22Rv1 (cell line): ENCODE measurements around the gene ZNF30.
"Not testable (repeated sequence)": the region's sequence is repeated elsewhere in the genome, so short reads cannot be mapped to it uniquely, and the experiment has no call there.

Experiments
- H3K27ac ChIP-seq: fragments of 450-650 bp; 2 replicates; pipeline ENCODE4 v1.5.1; 2017
- CTCF ChIP-seq: fragments of 450-650 bp; IDR thresholded peaks from 2 replicates; pipeline ENCODE4 v1.5.1; 2017; ENCODE audit warnings: mild to moderate bottlenecking
- ZFX ChIP-seq: fragments of 450-650 bp; IDR thresholded peaks from 2 replicates; pipeline ENCODE4 v1.6.1; 2017; ENCODE audit warnings: antibody characterized with exemption, borderline replicate concordance

ZNF30 gene

DNA sequence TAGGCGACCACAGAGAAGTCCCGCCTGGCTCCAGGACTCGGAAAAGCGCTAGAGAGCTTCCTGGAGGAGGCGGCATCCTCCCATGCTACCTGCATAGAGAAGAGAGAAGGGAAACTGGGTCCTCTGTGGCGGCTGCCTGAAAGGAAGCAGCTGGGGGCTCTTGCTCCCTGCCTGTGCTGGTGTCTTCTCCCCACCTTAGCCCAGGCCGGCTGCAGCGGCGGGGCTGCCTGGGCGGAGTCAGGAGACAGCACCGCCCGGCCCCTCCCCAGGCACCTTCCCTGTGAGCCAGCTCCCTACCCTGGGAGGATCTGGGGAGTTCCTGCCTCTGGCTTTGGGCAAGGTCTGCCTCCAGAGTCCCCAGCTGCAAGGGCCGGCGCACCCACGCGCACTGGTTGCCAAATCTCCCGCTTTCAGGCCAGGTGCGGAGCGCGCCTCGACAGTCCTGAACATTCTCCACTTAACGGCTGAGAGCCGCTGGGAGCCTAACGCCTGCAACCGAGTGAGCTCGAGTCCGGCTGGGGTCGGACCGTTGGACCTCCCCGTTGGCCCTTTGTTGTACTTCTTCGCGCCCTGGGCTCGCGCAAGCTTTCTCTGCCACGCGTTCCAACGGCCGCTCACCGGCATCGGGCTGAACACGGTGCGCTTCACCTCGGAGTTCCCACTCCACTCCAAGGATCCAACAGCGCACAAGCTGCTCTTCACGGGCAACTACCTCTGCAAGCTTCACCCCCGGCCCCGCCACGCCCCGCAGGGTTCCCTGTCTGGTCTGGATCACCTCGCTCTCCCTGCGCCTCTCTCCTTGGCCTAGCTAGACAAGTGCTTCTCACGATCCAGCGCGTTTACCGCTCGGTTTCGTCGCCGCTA is 21.8 kb upstream of the ZNF30 start:
- no peak overlapping the region for H3K27ac ChIP-seq
- TF ChIP-seq CTCF (no peak), ZFX (no peak)

DNA sequence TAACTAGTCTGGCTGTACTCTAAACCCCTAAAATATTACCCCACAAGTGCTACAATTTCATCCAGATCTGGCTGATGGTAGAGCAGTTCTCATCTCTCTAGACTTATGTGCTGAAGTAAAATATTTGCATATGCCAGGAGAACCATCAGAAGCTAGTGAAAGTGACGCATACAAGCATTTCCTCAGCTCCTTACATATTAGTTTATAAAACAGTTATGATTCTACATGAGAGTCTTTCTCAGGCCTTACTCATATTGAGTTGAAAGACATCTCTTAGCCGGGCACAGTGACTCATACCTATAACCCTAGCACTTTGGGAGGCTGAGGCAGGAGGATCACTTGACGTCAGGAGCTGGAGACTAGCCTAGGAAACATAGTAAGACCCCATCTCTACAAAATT is 15.9 kb upstream of the ZNF30 start:
- TF ChIP-seq ZFX (no peak), CTCF (no peak)
- H3K27ac ChIP-seq = no peak overlapping the region

DNA sequence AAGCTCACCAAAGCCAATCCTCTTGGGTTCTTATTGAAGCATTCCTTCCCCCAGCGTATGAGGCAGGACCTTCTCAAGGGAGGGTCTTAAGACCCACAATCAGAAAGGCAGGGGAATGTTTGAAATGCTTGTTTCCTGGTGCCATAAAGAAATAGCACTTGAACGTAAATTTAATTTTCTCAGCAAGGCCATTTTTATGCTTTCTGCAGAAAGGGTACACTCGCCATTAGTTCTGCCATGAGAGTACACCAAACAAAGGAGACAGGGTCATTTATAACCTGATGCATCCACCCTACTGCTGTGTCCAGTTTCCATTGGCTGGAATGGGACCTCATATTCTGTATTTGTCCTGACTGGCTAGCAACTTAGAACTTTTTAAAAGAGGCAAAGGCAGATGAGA is 9.6 kb upstream of the ZNF30 start:
- H3K27ac ChIP-seq = not testable (repeated sequence)

- TF ChIP-seq ZFX (no peak), CTCF (no peak)
- no peak overlapping the region for H3K27ac ChIP-seq
These were observed 8.5 kb upstream of the ZNF30 start for GRCh38 chr19:34918190-34918589.

DNA sequence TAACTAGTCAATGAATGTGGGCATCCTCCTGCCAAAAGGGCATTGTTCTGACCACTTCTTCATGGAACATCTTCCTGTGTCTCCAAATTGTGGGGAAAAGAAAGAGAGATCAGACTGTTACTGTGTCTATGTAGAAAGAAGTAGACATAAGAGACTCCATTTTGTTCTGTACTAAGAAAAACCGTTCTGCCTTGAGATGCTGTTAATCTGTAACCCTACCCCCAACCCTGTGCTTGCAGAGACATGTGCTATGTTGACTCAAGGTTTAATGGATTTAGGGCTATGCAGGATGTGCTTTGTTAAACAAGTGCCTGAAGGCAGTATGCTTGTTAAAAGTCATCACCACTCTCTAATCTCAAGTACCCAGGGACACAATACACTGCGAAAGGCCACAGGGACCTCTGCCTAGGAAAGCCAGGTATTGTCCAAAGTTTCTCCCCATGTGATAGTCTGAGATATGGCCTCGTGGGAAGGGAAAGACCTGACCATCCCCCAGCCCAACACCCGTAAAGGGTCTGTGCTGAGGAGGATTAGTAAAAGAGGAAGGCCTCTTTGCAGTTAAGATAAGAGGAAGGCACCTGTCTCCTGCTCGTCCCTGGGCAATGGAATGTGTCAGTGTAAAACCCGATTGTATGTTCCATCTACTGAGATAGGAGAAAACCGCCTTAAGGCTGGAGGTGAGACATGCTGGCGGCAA is 6.5 kb upstream of the ZNF30 start:
- peak overlapping the region; percentile 55 for H3K27ac ChIP-seq

DNA sequence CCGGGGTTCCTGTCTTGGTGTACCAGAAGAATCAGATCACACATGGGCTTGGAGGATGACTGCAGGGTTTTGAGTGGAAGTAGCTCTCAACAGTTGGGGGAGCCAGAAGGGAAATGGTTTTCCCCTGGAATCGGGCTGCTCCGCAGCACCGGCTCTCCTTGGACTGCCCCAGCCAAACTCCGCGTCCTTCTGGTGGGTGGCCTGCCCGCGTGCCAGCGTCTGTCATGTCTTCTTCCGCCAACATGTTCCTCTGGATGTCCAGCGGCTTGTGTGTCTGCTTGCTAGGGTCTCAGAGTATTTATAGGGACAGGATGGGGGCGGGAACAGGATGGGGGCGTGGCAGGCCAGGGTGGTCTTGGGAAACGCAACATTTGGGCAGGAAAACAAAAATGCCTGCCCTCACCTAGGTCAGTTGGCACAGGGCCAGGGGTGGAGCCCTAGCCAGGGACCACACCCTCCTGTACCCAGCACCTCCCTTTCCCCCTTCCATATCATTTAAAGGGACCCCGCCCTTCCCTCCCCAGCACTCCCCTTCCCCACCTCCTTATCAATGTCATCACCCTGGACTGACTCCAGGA is 1.3 kb upstream of the ZNF30 start:
- TF ChIP-seq ZFX (no peak), CTCF (no peak)
- no peak overlapping the region for H3K27ac ChIP-seq

DNA sequence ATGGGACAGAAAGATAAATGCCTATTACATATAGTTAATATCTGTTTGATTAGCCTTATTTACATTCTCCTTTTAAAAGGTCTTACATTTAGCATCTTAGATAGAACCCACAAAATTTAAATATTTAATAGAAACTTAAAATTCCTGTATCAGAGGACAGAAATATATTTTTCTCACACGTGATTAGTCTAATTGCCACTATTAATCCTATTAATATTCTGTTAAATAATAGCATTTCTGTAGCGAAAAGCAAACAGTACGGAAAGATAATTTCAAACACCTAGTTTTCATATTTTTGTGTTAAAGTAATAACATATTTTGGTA is 380 bp upstream of the ZNF30 start:
- TF ChIP-seq CTCF = no peak
- TF ChIP-seq ZFX = no peak
- peak overlapping the region; percentile 88 for H3K27ac ChIP-seq

GRCh38 chr19:34932494-34932893 is 5.8 kb downstream of the ZNF30 start:
- TF ChIP-seq CTCF (no peak), ZFX (no peak)
- no peak overlapping the region for H3K27ac ChIP-seq
